ENCODE measurements around the gene PPP2R5E. TPM values are rescaled to one million over a fixed set of nuclear protein-coding genes. Genes with fewer than 3 reads are reported as not detected.

PPP2R5E gene
- 24.0 and 25.4 TPM in 2 replicates for total RNA-seq

DNA sequence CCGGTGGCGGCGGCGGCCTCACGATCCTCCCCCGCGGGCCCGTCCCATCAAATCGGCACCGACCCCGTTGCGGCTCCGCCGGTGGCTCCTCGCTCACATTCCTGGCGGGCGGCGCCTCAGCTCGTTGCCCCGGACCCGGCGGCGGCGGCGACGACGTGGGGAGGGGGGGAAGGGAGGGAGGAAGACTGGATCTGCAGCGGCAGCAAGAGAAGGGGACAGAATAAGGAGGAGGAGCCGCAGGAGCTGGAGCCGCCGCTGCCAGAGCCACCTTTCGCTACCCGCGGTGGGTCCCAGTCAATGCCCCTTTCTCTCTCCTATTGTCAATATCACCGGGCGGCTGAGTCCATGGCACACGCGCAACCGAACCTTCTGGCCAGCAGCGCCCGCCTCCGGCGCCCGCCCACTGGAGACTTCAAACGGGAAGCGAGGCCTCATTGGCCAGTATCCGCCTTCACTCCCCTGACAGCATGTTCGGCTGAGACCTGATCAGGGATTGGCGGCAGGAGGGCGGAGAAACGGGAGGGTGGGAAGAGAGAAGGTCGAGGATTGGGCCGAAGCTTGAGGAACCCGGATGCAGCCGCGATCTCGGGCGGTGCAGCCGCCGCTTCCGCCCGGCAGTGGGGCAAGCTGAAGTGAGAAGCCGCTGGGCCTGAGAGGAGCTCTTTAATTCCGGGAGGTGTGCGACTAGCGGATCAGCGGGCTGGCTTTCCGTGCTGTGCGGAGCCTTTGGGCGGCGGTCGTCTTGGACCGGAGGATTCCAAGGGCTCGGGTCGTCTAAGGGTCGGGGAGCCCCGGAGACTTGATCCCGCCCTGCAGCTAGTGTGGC lies at the start of gene PPP2R5E:
Gene PPP2R5E, minus strand, starts transcription at position 378 of the 826 bp plus-strand sequence. CDS start 3,692 bp downstream, outside the sequence.

Small RNA genes within 50 kb of the gene (small RNA-seq; reads per million reads assigned to genes)
- not detected for gene RF00601

Other genes starting within 250 kb of the PPP2R5E start
- not detected in 2 replicates for gene GPHB5, start 224.4 kb downstream of the PPP2R5E start, total RNA-seq
- 9.2 and 12.5 TPM in 2 replicates for gene WDR89, start 98.5 kb upstream of the PPP2R5E start, total RNA-seq
- 20.6 and 27.8 TPM in 2 replicates for gene SGPP1, start 184.7 kb upstream of the PPP2R5E start, total RNA-seq